GM12891 (cell line): ENCODE data around the gene PLIN4.

Experiments
- POLR2A ChIP-seq: IDR thresholded peaks from 2 replicates; pipeline ENCODE4 v1.6.1; 2011; ENCODE audit warnings: low read depth, low read length, control low read depth
- POLR2AphosphoS5 ChIP-seq: IDR thresholded peaks from 2 replicates; pipeline ENCODE4 v1.6.1; 2011; ENCODE audit warnings: low read depth, low read length, control low read depth
- POU2F2 ChIP-seq: IDR thresholded peaks from 2 replicates; pipeline ENCODE4 v1.6.1; 2011; ENCODE audit warnings: low read depth, mild to moderate bottlenecking, control low read depth, low read length, moderate library complexity
- TAF1 ChIP-seq: IDR thresholded peaks from 2 replicates; pipeline ENCODE4 v1.6.1; 2011; ENCODE audit warnings: low read depth, low read length, control low read depth

DNA sequence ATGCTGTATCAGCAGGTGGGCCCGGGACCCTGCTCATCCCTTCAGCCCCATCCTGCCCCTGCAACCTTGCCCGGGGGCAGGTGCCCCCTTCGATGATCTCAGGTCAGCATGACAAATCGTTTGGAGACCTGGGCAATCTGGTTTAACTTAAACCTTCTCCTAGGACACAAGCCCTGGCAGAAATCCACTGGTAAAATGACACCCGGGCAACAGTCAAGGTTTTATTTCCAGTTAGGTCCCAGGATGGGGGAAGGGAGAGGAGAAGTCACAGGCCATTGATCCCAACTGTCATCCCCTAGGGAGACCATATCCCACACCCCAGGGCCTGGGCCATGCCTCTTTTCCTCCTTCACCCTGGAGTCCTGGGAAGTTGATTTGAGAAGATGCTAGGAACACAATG lies 18.5 kb upstream of the PLIN4 start:
- TF ChIP-seq POLR2A, result no peak
- no peak for TF ChIP-seq TAF1
- no peak for TF ChIP-seq POLR2AphosphoS5
- no peak for TF ChIP-seq POU2F2
